GM21526 (cell line): ENCODE measurements around the gene AGAP1.

Experiments used
- ATAC-seq: cut with Tn5 transposase; IDR thresholded peaks from one replicate; pipeline ENCODE4 v1.9.1; 2021; ENCODE audit warnings: moderate library complexity; ENCODE audit not compliant: unreplicated experiment, low FRiP score

The AGAP1 gene

GRCh38 chr2:235618039-235618438, 124.2 kb downstream of the AGAP1 start:
- ATAC-seq = no peak

GRCh38 chr2:235619544-235619943, 125.7 kb downstream of the AGAP1 start:
- ATAC-seq = no peak

- ATAC-seq = no peak
These were observed 127.9 kb downstream of the AGAP1 start for GRCh38 chr2:235621736-235622135.

GRCh38 chr2:235623111-235623510, 129.3 kb downstream of the AGAP1 start:
- ATAC-seq = no peak

GRCh38 chr2:235623752-235624151, 129.9 kb downstream of the AGAP1 start:
- no peak for ATAC-seq

- ATAC-seq = no peak
These were observed 132.8 kb downstream of the AGAP1 start for GRCh38 chr2:235626658-235627057.

- ATAC-seq = no peak
These were observed 133.8 kb downstream of the AGAP1 start for GRCh38 chr2:235627682-235628081.

- ATAC-seq = no peak
These were observed 137.0 kb downstream of the AGAP1 start for GRCh38 chr2:235630718-235631296.

GRCh38 chr2:235634435-235635158, 140.8 kb downstream of the AGAP1 start:
- ATAC-seq = no peak

- no peak for ATAC-seq
These were observed 142.7 kb downstream of the AGAP1 start for GRCh38 chr2:235636546-235636945.

- no peak for ATAC-seq
These were observed 144.1 kb downstream of the AGAP1 start for GRCh38 chr2:235637896-235638295.

GRCh38 chr2:235638541-235639427, 144.9 kb downstream of the AGAP1 start:
- ATAC-seq = no peak

- ATAC-seq = no peak
These were observed 145.6 kb downstream of the AGAP1 start for GRCh38 chr2:235639428-235639773.

- no peak for ATAC-seq
These were observed 146.0 kb downstream of the AGAP1 start for GRCh38 chr2:235639885-235640284.

- ATAC-seq = no peak
These were observed 146.5 kb downstream of the AGAP1 start for GRCh38 chr2:235640377-235640776.

- no peak for ATAC-seq
These were observed 147.3 kb downstream of the AGAP1 start for GRCh38 chr2:235640926-235641723.

- ATAC-seq = no peak
These were observed 148.1 kb downstream of the AGAP1 start for GRCh38 chr2:235641956-235642355.

GRCh38 chr2:235642446-235643098, 148.7 kb downstream of the AGAP1 start:
- no peak for ATAC-seq

GRCh38 chr2:235643680-235644511, 150.1 kb downstream of the AGAP1 start:
- no peak for ATAC-seq
